Stomach (tissue), 9 donors: ENCODE results near the gene PAOX. TPM values are rescaled to one million over a fixed set of nuclear protein-coding genes. Genes with fewer than 3 reads are reported as not detected.

Experiments used
- DNase-seq, 2 donors: peaks; one replicate each; pipeline versions ENCODE4 v3.0.0 to v3.0.0-alpha.2; 2013 to 2019
- H3K27ac ChIP-seq, 5 donors: fragments of 200-600 bp in 4 of 5; sonication (generic) in 4 of 5; one replicate each; pipeline ENCODE4 v1.5.1; 2013 to 2019; ENCODE audit warnings: mild to moderate bottlenecking in 1 of 5, moderate library complexity in 1 of 5
- H3K27me3 ChIP-seq, 3 donors: fragments of 200-600 bp; sonication (generic); one replicate each; pipeline ENCODE4 v1.5.1; 2017 to 2019; ENCODE audit warnings: mixed run types in 1 of 3
- H3K36me3 ChIP-seq, 4 donors: fragments of 200-600 bp; sonication (generic); 1 replicate in 3 of 4; 2 replicates in 1 of 4; pipeline ENCODE4 v1.5.1; 2016 to 2019
- H3K4me1 ChIP-seq, 4 donors: fragments of 200-600 bp; sonication (generic); one replicate each; pipeline ENCODE4 v1.5.1; 2016 to 2019
- H3K4me3 ChIP-seq, 4 donors: fragments of 200-600 bp; sonication (generic) in 3 of 4; one replicate each; pipeline ENCODE4 v1.5.1; 2016 to 2019; ENCODE audit warnings: mild to moderate bottlenecking in 1 of 4
- H3K9me3 ChIP-seq, 4 donors: fragments of 200-600 bp; sonication (generic); one replicate each; pipeline ENCODE4 v1.5.1; 2016 to 2019
- EP300 ChIP-seq: sonication (generic); formaldehyde crosslinking; IDR thresholded peaks from one replicate; pipeline ENCODE4 v1.6.1; 2017; ENCODE audit warnings: antibody characterized with exemption
- POLR2A ChIP-seq, 4 donors: fragments of 450-650 bp; IDR thresholded peaks; one replicate each; pipeline ENCODE4 v1.6.1; 2016; ENCODE audit warnings: antibody characterized with exemption in 4 of 4, control low read depth in 2 of 4, mild to moderate bottlenecking in 1 of 4, moderate library complexity in 1 of 4
- POLR2AphosphoS5 ChIP-seq, 3 donors: sonication (generic); formaldehyde crosslinking; IDR thresholded peaks; one replicate each; pipeline ENCODE4 v1.6.1; 2016; ENCODE audit warnings: antibody characterized with exemption in 3 of 3
- WGBS, 5 donors: extraction: QIAGEN DNeasy Blood & Tissue Kit in 3 of 5; methylation state at CpG; one replicate each; pipeline versions ENCODE4 v1.1.5 to v1.1.7; 2013 to 2018; 5-methylcytosine and 5-hydroxymethylcytosine counted together
- intact Hi-C: fragments of 100-400 bp; cut with DNase I; formaldehyde crosslinking; loops from one replicate; pipeline ENCODE4 v1.15.1; 2023; ENCODE audit warnings: low total_unique reads
- polyA plus RNA-seq, 3 donors: library from polyadenylated mRNA; stranded (reverse); fragments of 200-250 nt; gene quantifications; one replicate each; pipeline ENCODE4 v1.2.3, GENCODE V29; 2013
- total RNA-seq, 5 donors: library from RNA; depleted of rRNA; stranded (reverse); fragments of >200 nt; gene quantifications; one replicate each; pipeline versions ENCODE4 v1.1.0 to v1.2.3, GENCODE V29; 2014 to 2016
- TF ChIP-seq, protein P1 (sequence below), 7 experiments: fragments of 450-650 bp in 4 of 7; fragments of 200-600 bp in 3 of 7; sonication (generic) in 3 of 7; IDR thresholded peaks; one replicate each; pipeline ENCODE4 v1.5.1; 2016 to 2019; ENCODE audit warnings: antibody characterized with exemption in 7 of 7, control low read depth in 2 of 7, mild to moderate bottlenecking in 1 of 7
- donor health status: healthy with polysubstance abuse.
- donor health status: Bipolar disorder and iron deficiency.
- donor health status: healthy.

PAOX gene
- total and polyA plus RNA-seq, 8 donors = 3.3 to 40.0 (median 11.5) TPM

DNA sequence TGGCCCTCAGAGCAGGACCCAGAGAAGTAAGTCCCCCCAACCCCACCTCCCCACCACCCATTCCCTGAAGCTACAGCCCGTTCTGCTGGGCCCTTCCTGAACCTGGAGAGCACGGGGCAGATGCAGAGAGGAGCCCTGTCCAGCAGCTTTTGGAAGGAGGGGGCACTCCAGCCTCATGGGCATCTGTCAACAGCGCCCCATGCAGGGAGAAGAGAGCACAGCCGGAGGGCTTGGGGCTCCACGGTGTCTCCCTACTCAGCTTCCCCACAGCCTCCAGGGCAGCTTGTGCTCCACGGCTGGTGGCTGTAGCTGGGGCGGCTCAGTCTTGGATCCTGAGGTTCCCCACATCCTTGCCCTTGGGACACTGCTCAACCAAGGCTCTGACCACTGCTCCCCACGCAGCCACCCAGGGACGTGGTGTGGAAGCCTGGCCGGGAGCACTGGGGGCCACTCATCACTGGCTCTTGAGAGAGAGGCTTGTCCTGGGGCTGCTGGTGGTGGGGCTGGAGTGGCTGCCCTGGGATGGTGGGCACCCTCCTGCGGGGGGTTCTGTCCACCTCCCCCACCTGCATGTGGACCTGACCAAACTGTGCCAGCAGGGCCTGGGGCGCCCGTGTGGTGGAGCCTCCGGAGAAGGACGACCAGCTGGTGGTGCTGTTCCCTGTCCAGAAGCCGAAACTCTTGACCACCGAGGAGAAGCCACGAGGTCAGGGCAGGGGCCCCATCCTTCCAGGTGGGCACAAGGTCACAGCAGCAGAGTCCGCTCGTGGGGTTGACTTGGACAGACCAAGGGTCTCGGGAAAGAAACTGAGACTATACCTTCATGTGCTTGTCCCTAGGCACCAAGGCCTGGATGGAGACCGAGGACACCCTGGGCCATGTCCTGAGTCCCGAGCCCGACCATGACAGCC lies 27.4 kb upstream of the PAOX start:
- H3K4me1 ChIP-seq = peaks cover 3 to 15% (median 12%) of the 10 kb centered on the region in 4 donors
- H3K36me3 ChIP-seq = no peaks in the 10 kb centered on the region
- WGBS, 5 donors = 65 to 69% (median 67%) methylated on average over 9 to 24 of the region's 24 CpGs
- H3K27me3 ChIP-seq = peaks cover 0 to 72% (median 25%) of the 10 kb centered on the region in 3 donors
- H3K27ac ChIP-seq = no peak overlapping the region
- DNase-seq = no peak
- H3K4me3 ChIP-seq = no peak overlapping the region
- no peak for TF ChIP-seq POLR2AphosphoS5 (IDR thresholded peaks at IDR 0.05)
- TF ChIP-seq, protein P1, sequence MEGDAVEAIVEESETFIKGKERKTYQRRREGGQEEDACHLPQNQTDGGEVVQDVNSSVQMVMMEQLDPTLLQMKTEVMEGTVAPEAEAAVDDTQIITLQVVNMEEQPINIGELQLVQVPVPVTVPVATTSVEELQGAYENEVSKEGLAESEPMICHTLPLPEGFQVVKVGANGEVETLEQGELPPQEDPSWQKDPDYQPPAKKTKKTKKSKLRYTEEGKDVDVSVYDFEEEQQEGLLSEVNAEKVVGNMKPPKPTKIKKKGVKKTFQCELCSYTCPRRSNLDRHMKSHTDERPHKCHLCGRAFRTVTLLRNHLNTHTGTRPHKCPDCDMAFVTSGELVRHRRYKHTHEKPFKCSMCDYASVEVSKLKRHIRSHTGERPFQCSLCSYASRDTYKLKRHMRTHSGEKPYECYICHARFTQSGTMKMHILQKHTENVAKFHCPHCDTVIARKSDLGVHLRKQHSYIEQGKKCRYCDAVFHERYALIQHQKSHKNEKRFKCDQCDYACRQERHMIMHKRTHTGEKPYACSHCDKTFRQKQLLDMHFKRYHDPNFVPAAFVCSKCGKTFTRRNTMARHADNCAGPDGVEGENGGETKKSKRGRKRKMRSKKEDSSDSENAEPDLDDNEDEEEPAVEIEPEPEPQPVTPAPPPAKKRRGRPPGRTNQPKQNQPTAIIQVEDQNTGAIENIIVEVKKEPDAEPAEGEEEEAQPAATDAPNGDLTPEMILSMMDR (IDR thresholded peaks at IDR 0.05) = no peak
- H3K9me3 ChIP-seq = no peaks in the 10 kb centered on the region
- intact Hi-C loops = no loop called here

- H3K9me3 ChIP-seq = no peaks in the 10 kb centered on the region
- TF ChIP-seq POLR2AphosphoS5 (IDR thresholded peaks at IDR 0.05) (no peak), EP300 (no peak), POLR2A (IDR thresholded peaks at IDR 0.05) (no peak)
- TF ChIP-seq, protein P1 (IDR thresholded peaks at IDR 0.05) = no peak
- peaks cover 0 to 62% (median 10%) of the 10 kb centered on the region in 3 donors for H3K27me3 ChIP-seq
- no peak overlapping the region for H3K27ac ChIP-seq
- 73 to 77% (median 76%) methylated on average over 12 to 16 of the region's 16 CpGs for WGBS, 5 donors
- intact Hi-C loops = no loop called here
- peaks cover 11 to 23% (median 20%) of the 10 kb centered on the region in 4 donors for H3K4me1 ChIP-seq
- no peak for DNase-seq
- no peaks in the 10 kb centered on the region for H3K36me3 ChIP-seq
- H3K4me3 ChIP-seq = no peak overlapping the region
These were observed 25.7 kb upstream of the PAOX start for GRCh38 chr10:133353202-133353959.

DNA sequence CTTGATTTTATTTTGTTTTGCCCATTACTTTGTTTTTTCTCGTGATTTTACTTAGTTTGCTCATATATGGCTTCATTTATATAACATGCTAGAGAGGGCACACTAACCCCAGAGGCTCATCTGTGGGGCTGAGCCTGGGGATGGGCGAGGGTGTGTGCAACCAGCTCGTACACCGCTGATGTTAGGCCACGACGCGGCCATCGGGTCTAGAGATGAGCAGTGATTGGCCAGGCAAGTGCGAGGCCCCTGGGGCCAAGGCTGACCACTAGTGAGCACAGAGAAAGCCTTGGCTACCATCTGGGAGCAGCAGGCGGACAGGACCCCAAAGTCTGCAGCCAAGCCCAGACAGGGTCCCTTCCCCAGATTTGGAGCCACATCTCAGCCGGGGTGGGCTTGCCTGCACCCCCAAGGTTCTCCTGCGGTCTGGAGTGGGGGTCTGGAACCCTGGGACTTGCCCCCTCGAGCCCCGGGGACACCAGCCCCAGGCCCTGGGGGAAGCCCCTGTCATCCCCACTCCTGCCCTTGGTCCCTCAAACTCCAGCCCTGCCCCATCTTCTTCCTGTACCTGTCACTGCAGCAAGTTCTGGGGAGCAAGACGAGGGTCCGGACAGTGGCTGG lies 25.0 kb upstream of the PAOX start:
- H3K4me1 ChIP-seq = peaks cover 11 to 29% (median 21%) of the 10 kb centered on the region in 4 donors
- DNase-seq = no peak
- intact Hi-C loops = no loop called here
- H3K27ac ChIP-seq = no peak overlapping the region
- H3K36me3 ChIP-seq = no peaks in the 10 kb centered on the region
- TF ChIP-seq POLR2A (IDR thresholded peaks at IDR 0.05) (no peak), EP300 (no peak), POLR2AphosphoS5 (IDR thresholded peaks at IDR 0.05) (no peak)
- TF ChIP-seq, protein P1 (IDR thresholded peaks at IDR 0.05) = no peak
- 86 to 94% (median 90%) methylated on average over 15 to 16 of the region's 16 CpGs for WGBS, 5 donors
- H3K4me3 ChIP-seq = no peak overlapping the region
- no peaks in the 10 kb centered on the region for H3K9me3 ChIP-seq
- H3K27me3 ChIP-seq = peaks cover 0 to 55% (median 8%) of the 10 kb centered on the region in 3 donors

- Histone ChIP-seq H3K4me3 (no peak overlapping the region), H3K36me3 (no peaks in the 10 kb centered on the region), H3K9me3 (no peaks in the 10 kb centered on the region), H3K27ac (no peak overlapping the region), H3K27me3 (peaks cover 0 to 48% (median 1%) of the 10 kb centered on the region in 3 donors), H3K4me1 (peaks cover 15 to 34% (median 26%) of the 10 kb centered on the region in 4 donors)
- intact Hi-C loops = no loop called here
- DNase-seq = no peak
- TF ChIP-seq POLR2A (IDR thresholded peaks at IDR 0.05) = no peak
- TF ChIP-seq POLR2AphosphoS5 (IDR thresholded peaks at IDR 0.05) = no peak
- TF ChIP-seq EP300 = no peak
- TF ChIP-seq, protein P1 (IDR thresholded peaks at IDR 0.05) = no peak
- WGBS, 5 donors = 86 to 99% (median 92%) methylated on average over 6 to 14 of the region's 14 CpGs
These were observed 24.3 kb upstream of the PAOX start for GRCh38 chr10:133354672-133355240.
